Sigmoid colon (tissue), 3 donors: ENCODE data around the gene RSPH10B.
"Not testable (repeated sequence)": the region's sequence is repeated elsewhere in the genome, so short reads cannot be mapped to it uniquely, and the experiment has no call there.

Source experiments
- CTCF ChIP-seq, 4 experiments: fragments of 450-650 bp in 3 of 4; fragments of 200-600 bp in 1 of 4; IDR thresholded peaks; one replicate each; pipeline ENCODE4 v1.5.1; 2016 to 2019; ENCODE audit warnings: antibody characterized with exemption in 4 of 4, mild to moderate bottlenecking in 3 of 4, moderate library complexity in 2 of 4
- POLR2A ChIP-seq, 2 donors: fragments of 450-650 bp; IDR thresholded peaks; one replicate each; pipeline ENCODE4 v1.6.1; 2016; ENCODE audit warnings: antibody characterized with exemption in 2 of 2, mild to moderate bottlenecking in 2 of 2, moderate library complexity in 2 of 2

- TF ChIP-seq CTCF, POLR2A (IDR thresholded peaks at IDR 0.05): not testable (repeated sequence)
Measured at GRCh38 chr7:5888021-5888420, 82.5 kb downstream of the RSPH10B start.
